GM23248 (cell line): ENCODE measurements around the gene CARD6. TPM values are rescaled to one million over a fixed set of nuclear protein-coding genes. Genes with fewer than 3 reads are reported as not detected.
A peak's percentile ranks its signal among the peaks of the same experiment; 100 is the strongest.
"Not testable (repeated sequence)": the region's sequence is repeated elsewhere in the genome, so short reads cannot be mapped to it uniquely, and the experiment has no call there.

Experiments used
- DNase-seq: peaks from one replicate; pipeline ENCODE4 v3.0.0-alpha.2; 2015
- H2AFZ ChIP-seq: fragments of 200-600 bp; sonication (generic); 2 replicates; pipeline ENCODE4 v1.6.1; 2016; ENCODE audit warnings: antibody characterized with exemption
- H3F3A ChIP-seq: fragments of 200-600 bp; sonication (generic); 2 replicates; pipeline ENCODE4 v1.6.1; 2016; ENCODE audit warnings: mild to moderate bottlenecking, antibody characterized with exemption, mixed run types; ENCODE audit not compliant: insufficient read depth
- H3K27ac ChIP-seq: fragments of 200-600 bp; sonication (generic); 2 replicates; pipeline ENCODE4 v1.5.1; 2016; ENCODE audit warnings: mild to moderate bottlenecking
- H3K27me3 ChIP-seq: fragments of 200-600 bp; sonication (generic); replicated peaks from 2 replicates; pipeline ENCODE4 v1.6.1; 2016; ENCODE audit warnings: mild to moderate bottlenecking; ENCODE audit not compliant: insufficient read depth
- H3K36me3 ChIP-seq: fragments of 200-600 bp; sonication (generic); 2 replicates; pipeline ENCODE4 v1.6.1; 2016; ENCODE audit warnings: low read depth, mild to moderate bottlenecking
- H3K4me1 ChIP-seq: fragments of 200-600 bp; sonication (generic); 2 replicates; pipeline ENCODE4 v1.6.1; 2016; ENCODE audit warnings: mild to moderate bottlenecking; ENCODE audit not compliant: insufficient read depth
- H3K4me2 ChIP-seq: fragments of 200-600 bp; sonication (generic); one replicate; pipeline ENCODE4 v1.6.1; 2016; ENCODE audit warnings: mild to moderate bottlenecking; ENCODE audit not compliant: unreplicated experiment
- H3K4me3 ChIP-seq: fragments of 200-600 bp; sonication (generic); 2 replicates; pipeline ENCODE4 v1.5.1; 2016; ENCODE audit warnings: mild to moderate bottlenecking
- H3K79me2 ChIP-seq: fragments of 200-600 bp; sonication (generic); 2 replicates; pipeline ENCODE4 v1.6.1; 2016; ENCODE audit warnings: mild to moderate bottlenecking; ENCODE audit not compliant: insufficient read depth
- H3K9ac ChIP-seq: fragments of 200-600 bp; sonication (generic); 2 replicates; pipeline ENCODE4 v1.6.1; 2016; ENCODE audit warnings: mild to moderate bottlenecking
- H3K9me2 ChIP-seq: fragments of 200-600 bp; sonication (generic); 2 replicates; pipeline ENCODE4 v1.6.1; 2016; ENCODE audit warnings: mixed run types, mild to moderate bottlenecking, moderate library complexity; ENCODE audit not compliant: insufficient read depth
- H3K9me3 ChIP-seq: fragments of 200-600 bp; sonication (generic); one replicate; pipeline ENCODE4 v1.6.1; 2017; ENCODE audit warnings: low read depth
- H4K20me1 ChIP-seq: fragments of 200-600 bp; sonication (generic); 2 replicates; pipeline ENCODE4 v1.6.0; 2016; ENCODE audit not compliant: insufficient read depth
- EZH2 ChIP-seq: fragments of 200-600 bp; sonication (generic); IDR thresholded peaks from 2 replicates; pipeline ENCODE4 v1.6.1; 2018; ENCODE audit warnings: antibody characterized with exemption, mild to moderate bottlenecking; ENCODE audit not compliant: insufficient read depth, poor library complexity, severe bottlenecking
- EZH2phosphoT487 ChIP-seq: fragments of 200-600 bp; sonication (generic); IDR thresholded peaks from 2 replicates; pipeline ENCODE4 v1.6.1; 2018; ENCODE audit warnings: antibody characterized with exemption, moderate library complexity, mild to moderate bottlenecking, low read depth; ENCODE audit not compliant: insufficient read depth
- whole genome bisulfite sequencing, 2 experiments: methylation state at CpG; one replicate each; pipeline ENCODE4 v1.1.6; 2015 to 2017; ENCODE audit warnings: low lambda C conversion rate in 2 of 2, low coverage in 1 of 2; ENCODE audit errors: missing lambda C conversion rate in 2 of 2; 5-methylcytosine and 5-hydroxymethylcytosine counted together
- in situ Hi-C: fragments of 300-500 bp; cut with MboI; formaldehyde crosslinking; loops from 2 replicates; pipeline ENCODE4 v1.15.0; 2020
- polyA plus RNA-seq: library from polyadenylated mRNA; unstranded; fragments of >200 nt; fragmentation: Nextera tagmentation; extraction: Ambion mirVana; gene quantifications from 2 replicates; pipeline ENCODE4 v1.2.1, GENCODE V29; 2016
- total RNA-seq: library from RNA; depleted of rRNA; stranded (reverse); fragments of >200 nt; shearing (Covaris generic); gene quantifications from 2 replicates; pipeline ENCODE4 v1.2.3, GENCODE V29; 2014; rRNA removed

Gene CARD6, protein sequence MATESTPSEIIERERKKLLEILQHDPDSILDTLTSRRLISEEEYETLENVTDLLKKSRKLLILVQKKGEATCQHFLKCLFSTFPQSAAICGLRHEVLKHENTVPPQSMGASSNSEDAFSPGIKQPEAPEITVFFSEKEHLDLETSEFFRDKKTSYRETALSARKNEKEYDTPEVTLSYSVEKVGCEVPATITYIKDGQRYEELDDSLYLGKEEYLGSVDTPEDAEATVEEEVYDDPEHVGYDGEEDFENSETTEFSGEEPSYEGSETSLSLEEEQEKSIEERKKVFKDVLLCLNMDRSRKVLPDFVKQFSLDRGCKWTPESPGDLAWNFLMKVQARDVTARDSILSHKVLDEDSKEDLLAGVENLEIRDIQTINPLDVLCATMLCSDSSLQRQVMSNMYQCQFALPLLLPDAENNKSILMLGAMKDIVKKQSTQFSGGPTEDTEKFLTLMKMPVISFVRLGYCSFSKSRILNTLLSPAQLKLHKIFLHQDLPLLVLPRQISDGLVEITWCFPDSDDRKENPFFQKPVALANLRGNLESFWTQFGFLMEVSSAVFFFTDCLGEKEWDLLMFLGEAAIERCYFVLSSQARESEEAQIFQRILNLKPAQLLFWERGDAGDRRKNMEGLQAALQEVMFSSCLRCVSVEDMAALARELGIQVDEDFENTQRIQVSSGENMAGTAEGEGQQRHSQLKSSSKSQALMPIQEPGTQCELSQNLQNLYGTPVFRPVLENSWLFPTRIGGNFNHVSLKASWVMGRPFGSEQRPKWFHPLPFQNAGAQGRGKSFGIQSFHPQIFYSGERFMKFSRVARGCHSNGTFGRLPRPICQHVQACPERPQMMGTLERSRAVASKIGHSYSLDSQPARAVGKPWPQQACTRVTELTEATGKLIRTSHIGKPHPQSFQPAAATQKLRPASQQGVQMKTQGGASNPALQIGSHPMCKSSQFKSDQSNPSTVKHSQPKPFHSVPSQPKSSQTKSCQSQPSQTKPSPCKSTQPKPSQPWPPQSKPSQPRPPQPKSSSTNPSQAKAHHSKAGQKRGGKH
- total RNA-seq (7.1 and 7.5 TPM in 2 replicates), polyA plus RNA-seq (3.9 and 4.4 TPM in 2 replicates)

DNA sequence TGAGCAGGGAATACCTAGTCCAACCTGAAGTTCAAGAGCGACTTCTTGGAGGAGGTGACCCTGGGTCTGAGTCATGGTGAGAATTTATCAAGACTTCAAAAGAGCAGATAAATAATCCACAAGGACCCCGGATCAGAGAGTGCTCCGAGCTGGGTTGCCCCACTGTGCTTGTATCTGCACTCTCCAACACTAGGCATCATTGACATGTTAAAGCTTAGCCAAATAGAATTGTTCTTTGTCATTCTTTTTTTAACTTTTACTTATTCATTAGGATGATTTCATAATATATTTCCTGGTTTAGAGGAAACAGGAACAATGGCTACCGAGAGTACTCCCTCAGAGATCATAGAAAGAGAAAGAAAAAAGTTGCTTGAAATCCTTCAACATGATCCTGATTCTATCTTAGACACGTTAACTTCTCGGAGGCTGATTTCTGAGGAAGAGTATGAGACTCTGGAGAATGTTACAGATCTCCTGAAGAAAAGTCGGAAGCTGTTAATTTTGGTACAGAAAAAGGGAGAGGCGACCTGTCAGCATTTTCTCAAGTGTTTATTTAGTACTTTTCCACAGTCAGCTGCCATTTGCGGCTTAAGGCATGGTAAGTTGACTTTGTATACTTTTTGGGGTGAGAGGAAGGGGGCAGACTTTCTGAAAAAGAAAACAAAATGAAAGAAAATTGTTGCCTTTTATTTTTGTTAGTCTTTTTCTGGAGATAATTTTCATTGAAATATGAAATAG lies at the start of gene CARD6:
Gene CARD6, plus strand, starts transcription at position 300 of the 738 bp plus-strand sequence. Its CDS starts 16 bp downstream, at position 316.
- Histone ChIP-seq H3K27ac (peak within 1 kb of the TSS; percentile 71), H3K4me2 (peak within 1 kb of the TSS; percentile 84), H3K4me1 (peaks cover 25% of the 10 kb centered on the region), H3K27me3 (no peaks in the 10 kb centered on the region), H3K9me3 (no peaks in the 10 kb centered on the region), H3K4me3 (peak within 1 kb of the TSS; percentile 79), H4K20me1 (no peaks in the 10 kb centered on the region), H3K9me2 (no peaks in the 10 kb centered on the region), H2AFZ (peak within 1 kb of the TSS; percentile 95), H3F3A (peaks cover 21% of the 10 kb centered on the region; the same call in 1 of the 2 replicates), H3K36me3 (no peaks in the 10 kb centered on the region), H3K9ac (peak within 1 kb of the TSS; percentile 84), H3K79me2 (0 out of 2 replicates have a peak, but pooled peaks cover 6% of the 10 kb centered on the region)
- 32 to 44% methylated on average over 9 of the region's 9 CpGs for WGBS, 2 experiments
- TF ChIP-seq EZH2 (no peak), EZH2phosphoT487 (no peak)
- in situ Hi-C loops, result no loop called here
- DNase-seq, result peak; percentile 56

DNA sequence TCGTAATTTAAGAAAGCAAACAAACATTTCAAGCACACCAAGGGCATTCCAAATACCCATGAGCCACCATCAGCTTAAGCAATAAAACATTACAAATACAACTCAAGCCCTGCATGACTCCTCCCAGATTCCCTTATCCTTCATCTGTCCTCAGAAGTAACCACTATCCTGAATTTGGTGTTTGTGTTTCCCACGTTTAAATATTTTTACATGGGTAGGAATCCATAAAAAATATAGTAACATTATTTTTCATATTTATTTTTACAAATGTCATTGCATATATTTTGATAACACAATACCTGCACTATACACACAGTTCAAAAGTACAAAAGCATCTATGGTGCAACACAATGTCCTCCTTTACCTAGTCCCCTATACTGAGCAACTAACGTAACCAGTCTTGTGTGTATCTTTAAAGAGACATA lies 49.4 kb upstream of the CARD6 start:
- Histone ChIP-seq H3K4me1 (peaks cover 32% of the 10 kb centered on the region), H3K27me3 (no peaks in the 10 kb centered on the region), H3K9ac (0 out of 2 replicates have a peak overlapping the region, but pooled peaks have one; percentile 38), H3K27ac (peak overlapping the region; percentile 61), H3K4me2 (peak overlapping the region; percentile 58), H3K4me3 (peak overlapping the region; percentile 39), H3K36me3 (peaks cover 9% of the 10 kb centered on the region; the same call in 1 of the 2 replicates), H2AFZ (no peak overlapping the region), H3K79me2 (peaks cover 97% of the 10 kb centered on the region), H3F3A (peaks cover 30% of the 10 kb centered on the region), H4K20me1 (peaks cover 15% of the 10 kb centered on the region), H3K9me3 (no peaks in the 10 kb centered on the region), H3K9me2 (no peaks in the 10 kb centered on the region)
- WGBS, 2 experiments, result 38 to 42% methylated on average over 3 of the region's 3 CpGs
- DNase-seq, result peak; percentile 64
- no peak for TF ChIP-seq EZH2
- in situ Hi-C loops, result no loop called here

DNA sequence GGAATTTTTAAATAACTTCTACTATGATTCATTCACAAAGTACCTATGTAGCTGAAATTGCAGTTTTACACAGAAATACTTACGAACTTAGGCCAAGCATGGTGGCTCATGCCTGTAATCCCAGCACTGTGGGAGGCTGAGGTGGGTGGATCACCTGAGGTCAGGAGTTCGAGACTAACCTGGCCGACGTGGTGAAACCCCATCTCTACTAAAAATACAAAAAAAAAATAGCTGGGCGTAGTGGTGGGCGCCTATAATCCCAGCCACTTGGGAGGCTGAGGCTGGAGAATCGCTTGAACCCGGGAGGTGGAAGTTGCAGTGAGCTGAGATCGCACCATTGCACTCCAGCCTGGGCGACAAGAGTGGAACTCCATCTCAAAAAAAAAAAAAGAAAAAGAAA lies 48.5 kb upstream of the CARD6 start:
- H3K27me3 ChIP-seq, H3K27ac ChIP-seq, H3K36me3 ChIP-seq, H3K4me3 ChIP-seq, H3K9ac ChIP-seq, in situ Hi-C loops, H3K9me3 ChIP-seq, H3K4me2 ChIP-seq, DNase-seq, H2AFZ ChIP-seq, H3K9me2 ChIP-seq: not testable (repeated sequence)
- Histone ChIP-seq H3F3A (peaks cover 38% of the 10 kb centered on the region), H3K79me2 (peaks cover 95% of the 10 kb centered on the region), H4K20me1 (peaks cover 15% of the 10 kb centered on the region), H3K4me1 (peaks cover 33% of the 10 kb centered on the region)
- 94% methylated on average over 10 of the region's 10 CpGs for WGBS, 2 experiments

DNA sequence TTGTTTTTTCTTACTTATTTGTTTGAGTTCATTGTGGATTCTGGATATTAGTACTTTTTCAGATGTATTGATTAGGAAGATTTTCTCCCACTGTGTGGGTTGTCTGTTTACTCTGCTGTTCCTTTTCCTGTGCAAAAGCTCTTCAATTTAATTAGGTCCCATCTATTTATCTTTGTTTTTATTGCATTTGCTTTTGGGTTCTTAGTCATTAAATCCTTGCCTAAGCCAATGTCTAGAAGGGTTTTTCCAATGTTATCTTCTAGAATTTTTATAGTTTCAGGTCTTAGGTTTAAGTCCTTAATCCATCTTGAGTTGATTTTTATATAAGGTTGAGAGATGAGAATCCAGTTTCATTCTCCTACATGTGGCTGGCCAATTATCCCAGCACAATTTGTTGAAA lies 46.8 kb upstream of the CARD6 start:
- Histone ChIP-seq H3K4me1 (peaks cover 39% of the 10 kb centered on the region), H3K79me2 (peaks cover 79% of the 10 kb centered on the region), H3F3A (peaks cover 48% of the 10 kb centered on the region), H4K20me1 (peaks cover 15% of the 10 kb centered on the region)
- DNase-seq, in situ Hi-C loops, H3K4me2 ChIP-seq, H3K9me3 ChIP-seq, H3K9ac ChIP-seq, H3K9me2 ChIP-seq, H3K36me3 ChIP-seq, H3K27ac ChIP-seq, H2AFZ ChIP-seq, H3K27me3 ChIP-seq, H3K4me3 ChIP-seq: not testable (repeated sequence)

DNA sequence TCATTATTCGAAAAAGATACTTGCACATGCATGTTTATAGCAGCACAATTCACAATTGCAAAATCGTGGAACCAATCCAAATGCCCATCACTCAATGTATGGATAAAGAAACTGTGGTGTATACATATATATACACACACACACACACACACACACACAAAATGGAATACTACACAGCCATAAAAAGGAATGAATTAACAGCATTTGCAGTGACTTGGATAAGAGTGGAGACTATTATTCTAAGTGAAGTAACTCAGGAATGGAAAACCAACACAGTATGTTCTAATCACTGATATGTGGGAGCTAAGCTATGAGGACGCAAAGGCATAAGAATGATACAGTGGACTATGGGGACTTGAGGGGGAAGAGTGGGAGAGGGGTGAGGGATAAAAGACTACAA lies 46.3 kb upstream of the CARD6 start:
- DNase-seq, result not testable (repeated sequence)

More for the DNA sequence above, 46.3 kb upstream of the CARD6 start:
- H3K4me3 ChIP-seq, in situ Hi-C loops, H3K4me2 ChIP-seq, H2AFZ ChIP-seq, H3K9me2 ChIP-seq, H3K27me3 ChIP-seq, H3K9me3 ChIP-seq, H3K36me3 ChIP-seq, H3K9ac ChIP-seq, H3K27ac ChIP-seq: not testable (repeated sequence)
- peaks cover 39% of the 10 kb centered on the region for H3K4me1 ChIP-seq
- 94 to 96% methylated on average over 2 of the region's 3 CpGs for WGBS, 2 experiments
- peaks cover 15% of the 10 kb centered on the region for H4K20me1 ChIP-seq
- H3F3A ChIP-seq, result peaks cover 53% of the 10 kb centered on the region
- H3K79me2 ChIP-seq, result peaks cover 74% of the 10 kb centered on the region
